ENCODE data around the gene TRNAU1AP. TPM values are rescaled to one million over a fixed set of nuclear protein-coding genes. Genes with fewer than 3 reads are reported as not detected.
A peak's percentile ranks its signal among the peaks of the same experiment; 100 is the strongest.

Gene TRNAU1AP
- total RNA-seq, 1 experiment from 2014 or later: 15.4 TPM

- peak; percentile 73 for DNase-seq (ENCODE audit: extremely low read depth, low read depth)
These were observed 49.9 kb downstream of the TRNAU1AP start for GRCh38 chr1:28602536-28603439.

GRCh38 chr1:28604411-28604810, 51.5 kb downstream of the TRNAU1AP start:
- DNase-seq (ENCODE audit: extremely low read depth, low read depth): no peak

- no peak for DNase-seq (ENCODE audit: extremely low read depth, low read depth)
These were observed 52.1 kb downstream of the TRNAU1AP start for GRCh38 chr1:28604962-28605361.

GRCh38 chr1:28606771-28607170, 53.9 kb downstream of the TRNAU1AP start:
- no peak for DNase-seq (ENCODE audit: extremely low read depth, low read depth)

GRCh38 chr1:28613175-28613574, 60.3 kb downstream of the TRNAU1AP start:
- DNase-seq (ENCODE audit: extremely low read depth, low read depth): no peak

Small RNA genes within 50 kb of the gene (small RNA-seq; reads per million reads assigned to genes)
- 0 reads per million in 2 experiments for gene SNORA16A
- 0 reads per million in 2 experiments for gene SNORA44
- 0 reads per million in 2 experiments for gene SNORA61
- 0 reads per million in 2 experiments for gene SNORA73A
- 32.9 to 46.5 reads per million in 2 experiments for gene SNORA73B
- 1,206 to 13,636 reads per million in 2 experiments for gene SNORD99

Other genes with a start within 250 kb of the TRNAU1AP start
- 13.6 and 15.1 TPM in 2 replicates for gene MED18, start 224.0 kb upstream of the TRNAU1AP start, total RNA-seq (2014; rRNA removed; shearing (Covaris generic))
- gene PHACTR4, start 183.3 kb upstream of the TRNAU1AP start, total RNA-seq (2014; rRNA removed; shearing (Covaris generic)): 10.9 and 13.0 TPM in 2 replicates
- gene RCC1, start 47.0 kb upstream of the TRNAU1AP start, total RNA-seq (2014; rRNA removed; shearing (Covaris generic)): 34.2 and 38.9 TPM in 2 replicates
- gene RAB42, start 39.2 kb downstream of the TRNAU1AP start, total RNA-seq (2014; rRNA removed; shearing (Covaris generic)): 0.46 and 1.4 TPM in 2 replicates
- gene TAF12, start 90.0 kb downstream of the TRNAU1AP start, total RNA-seq (2014; rRNA removed; shearing (Covaris generic)): 33.0 and 38.4 TPM in 2 replicates
- gene RNU11, start 95.5 kb downstream of the TRNAU1AP start, total RNA-seq (2014; rRNA removed; shearing (Covaris generic)): not detected in 2 replicates
- gene GMEB1, start 115.7 kb downstream of the TRNAU1AP start, total RNA-seq (2014; rRNA removed; shearing (Covaris generic)): 5.6 and 7.0 TPM in 2 replicates
- gene YTHDF2, start 183.9 kb downstream of the TRNAU1AP start, total RNA-seq (2014; rRNA removed; shearing (Covaris generic)): 39.3 and 47.1 TPM in 2 replicates